ENCODE results near the gene MRGPRE. TPM values are rescaled to one million over a fixed set of nuclear protein-coding genes. Genes with fewer than 3 reads are reported as not detected.
A peak's percentile ranks its signal among the peaks of the same experiment; 100 is the strongest.

The MRGPRE gene
- total RNA-seq, 1 donor from 2014 or later, result not detected

DNA sequence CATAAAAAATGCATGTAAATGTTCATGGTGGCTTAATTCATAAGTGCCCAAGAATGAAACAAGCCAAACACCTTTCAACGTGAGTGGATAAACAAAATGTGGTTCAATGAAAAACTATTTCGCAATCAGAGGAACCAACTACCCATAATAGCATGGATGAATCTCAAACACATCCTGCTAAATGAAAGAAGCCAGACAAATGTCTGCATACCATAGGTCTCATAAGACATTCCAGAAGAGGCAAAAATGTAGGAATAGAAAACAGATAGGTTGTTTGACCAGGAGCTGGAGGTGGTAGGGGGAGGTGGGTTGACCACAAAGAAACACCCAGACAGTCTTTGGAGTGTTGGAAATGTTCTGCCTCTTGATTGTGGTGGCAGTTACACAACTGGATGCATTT lies 53.9 kb downstream of the MRGPRE start:
- peak; percentile 45 for DNase-seq (ENCODE audit: low read depth)

DNA sequence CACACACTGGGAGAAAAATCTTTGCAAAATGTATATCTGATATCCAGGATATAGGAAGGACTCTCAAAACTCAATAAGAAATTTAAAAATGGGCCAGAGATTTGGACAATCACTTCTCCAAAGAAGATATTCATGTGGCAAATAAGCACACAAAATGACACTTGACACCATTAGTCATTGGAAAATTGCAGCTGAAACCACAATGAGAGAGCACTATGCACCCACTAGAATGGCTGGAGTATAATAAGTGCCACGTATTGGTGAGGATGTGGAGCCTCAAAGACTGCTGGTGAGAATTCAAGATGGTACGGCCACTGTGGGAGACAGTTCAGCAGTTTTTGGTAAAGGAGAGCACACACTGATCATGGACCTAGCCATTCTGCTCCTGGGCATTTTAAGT lies 54.3 kb downstream of the MRGPRE start:
- DNase-seq (ENCODE audit: low read depth), result peak; percentile 3

Other genes with a start within 250 kb of the MRGPRE start
- 144 and 273 TPM in 2 replicates for gene NAP1L4, start 240.1 kb downstream of the MRGPRE start, total RNA-seq
- 52.4 and 63.7 TPM in 2 replicates for gene CARS1, start 175.0 kb downstream of the MRGPRE start, total RNA-seq
- 11.3 and 21.3 TPM in 2 replicates for gene OSBPL5, start 67.1 kb downstream of the MRGPRE start, total RNA-seq
- gene MRGPRG, start 13.6 kb downstream of the MRGPRE start, total RNA-seq, result not detected in 2 replicates
- 33.2 and 39.1 TPM in 2 replicates for gene ZNF195, start 146.7 kb upstream of the MRGPRE start, total RNA-seq